Chondrocyte (in vitro differentiated cells): ENCODE results near the gene KLHL6. TPM values are rescaled to one million over a fixed set of nuclear protein-coding genes. Genes with fewer than 3 reads are reported as not detected.
"Not testable (repeated sequence)": the region's sequence is repeated elsewhere in the genome, so short reads cannot be mapped to it uniquely, and the experiment has no call there.

Source experiments
- DNase-seq: peaks from one replicate; pipeline ENCODE4 v3.0.0; 2021; ENCODE audit warnings: mixed read lengths, low spot score
- H3K27ac Mint-ChIP-seq: one replicate; pipeline ENCODE4 v1.8.0; 2021; ENCODE audit warnings: mild to moderate bottlenecking, moderate library complexity, mixed read lengths; ENCODE audit not compliant: unreplicated experiment
- H3K27me3 Mint-ChIP-seq: 2 replicates; pipeline ENCODE4 v1.8.0; 2021; ENCODE audit warnings: low read depth, mixed read lengths
- H3K36me3 Mint-ChIP-seq: 2 replicates; pipeline ENCODE4 v1.8.0; 2021; ENCODE audit warnings: low read depth, mixed read lengths
- H3K4me1 Mint-ChIP-seq: 2 replicates; pipeline ENCODE4 v1.8.0; 2021; ENCODE audit warnings: low read depth, mild to moderate bottlenecking, mixed read lengths
- H3K4me3 Mint-ChIP-seq: one replicate; pipeline ENCODE4 v1.8.0; 2021; ENCODE audit warnings: mild to moderate bottlenecking, moderate library complexity, mixed read lengths; ENCODE audit not compliant: unreplicated experiment
- H3K9me3 Mint-ChIP-seq: 2 replicates; pipeline ENCODE4 v1.8.0; 2021; ENCODE audit warnings: low read depth, mixed read lengths
- CTCF ChIP-seq: fragments of 200-600 bp; sonication (generic); IDR thresholded peaks from 2 replicates; pipeline ENCODE4 v1.5.0; 2021; ENCODE audit warnings: antibody characterized with exemption, mild to moderate bottlenecking, moderate library complexity
- total RNA-seq: library from RNA; stranded (reverse); gene quantifications from 3 replicates; pipeline ENCODE4 v1.2.1, GENCODE V29; 2021

KLHL6 gene
- total RNA-seq, 1 donor from 2014 or later = not detected

GRCh38 chr3:183484431-183485075, 71.0 kb downstream of the KLHL6 start:
- peaks cover 27% of the 10 kb centered on the region for H3K4me1 Mint-ChIP-seq
- H3K36me3 Mint-ChIP-seq = no peaks in the 10 kb centered on the region
- no peak for DNase-seq
- peaks cover 2% of the 10 kb centered on the region for H3K27me3 Mint-ChIP-seq
- no peaks in the 10 kb centered on the region for H3K9me3 Mint-ChIP-seq
- H3K27ac Mint-ChIP-seq = peak overlapping the region; percentile 32
- no peak overlapping the region for H3K4me3 Mint-ChIP-seq
- no peak for TF ChIP-seq CTCF

- H3K9me3 Mint-ChIP-seq = no peaks in the 10 kb centered on the region
- no peak overlapping the region for H3K27ac Mint-ChIP-seq
- DNase-seq = no peak
- H3K4me3 Mint-ChIP-seq = no peak overlapping the region
- no peaks in the 10 kb centered on the region for H3K36me3 Mint-ChIP-seq
- peaks cover 16% of the 10 kb centered on the region for H3K4me1 Mint-ChIP-seq
- no peak for TF ChIP-seq CTCF
- peaks cover 3% of the 10 kb centered on the region for H3K27me3 Mint-ChIP-seq
Measured at GRCh38 chr3:183481582-183481981, 73.9 kb downstream of the KLHL6 start.

GRCh38 chr3:183478501-183478900, 77.0 kb downstream of the KLHL6 start:
- Mint-ChIP-seq H3K27me3 (peaks cover 8% of the 10 kb centered on the region), H3K36me3 (no peaks in the 10 kb centered on the region), H3K4me1 (peaks cover 5% of the 10 kb centered on the region), H3K27ac (no peak overlapping the region), H3K9me3 (no peaks in the 10 kb centered on the region), H3K4me3 (no peak overlapping the region)
- no peak for DNase-seq
- no peak for TF ChIP-seq CTCF

GRCh38 chr3:183477801-183478456, 77.6 kb downstream of the KLHL6 start:
- DNase-seq = no peak
- H3K4me3 Mint-ChIP-seq = no peak overlapping the region
- H3K27ac Mint-ChIP-seq = no peak overlapping the region
- H3K36me3 Mint-ChIP-seq = no peaks in the 10 kb centered on the region
- peaks cover 8% of the 10 kb centered on the region for H3K27me3 Mint-ChIP-seq
- no peaks in the 10 kb centered on the region for H3K9me3 Mint-ChIP-seq
- TF ChIP-seq CTCF = no peak
- no peaks in the 10 kb centered on the region for H3K4me1 Mint-ChIP-seq

GRCh38 chr3:183475764-183476162, 79.7 kb downstream of the KLHL6 start:
- not testable (repeated sequence) for H3K27ac Mint-ChIP-seq, H3K9me3 Mint-ChIP-seq, H3K4me1 Mint-ChIP-seq, H3K4me3 Mint-ChIP-seq, H3K36me3 Mint-ChIP-seq, H3K27me3 Mint-ChIP-seq, DNase-seq
